ENCODE measurements around the gene CNTRL. TPM values are rescaled to one million over a fixed set of nuclear protein-coding genes. Genes with fewer than 3 reads are reported as not detected.

The CNTRL gene
- total RNA-seq, 1 experiment from 2014 or later = 11.2 TPM

GRCh38 chr9:121217609-121218292, 143.0 kb downstream of the CNTRL start:
- no peak overlapping the region for H3K27ac Mint-ChIP-seq (ENCODE audit: unreplicated experiment)
- BruUV-seq (replicated peaks) = no TSS peak
- DNase-seq = no peak

GRCh38 chr9:121218357-121219027, 143.7 kb downstream of the CNTRL start:
- TF ChIP-seq CTCF (IDR thresholded peaks at IDR 0.05; ENCODE audit: unreplicated experiment) = no peak
- Mint-ChIP-seq H3K4me1 (ENCODE audit: low read depth, unreplicated experiment) (peaks cover 12% of the 10 kb centered on the region), H3K9me3 (ENCODE audit: low read depth, unreplicated experiment) (no peaks in the 10 kb centered on the region), H3K27ac (ENCODE audit: unreplicated experiment) (no peak overlapping the region), H3K27me3 (ENCODE audit: unreplicated experiment) (no peaks in the 10 kb centered on the region), H3K36me3 (ENCODE audit: insufficient read depth, unreplicated experiment) (no peaks in the 10 kb centered on the region), H3K4me3 (ENCODE audit: low read depth, unreplicated experiment) (no peak overlapping the region)
- BruUV-seq (replicated peaks) = no TSS peak
- intact Hi-C loops (cut with micrococcal nuclease; ENCODE audit: unreplicated experiment) = no loop called here
- CTCF ChIA-PET = interaction anchor here (0.6 kb wide), 1 partner anchor 188 kb away, joined by 6 read pairs; no protein-coding TSS in a partner anchor
- DNase-seq = no peak

More at GRCh38 chr9:121217609-121218292, 143.0 kb downstream of the CNTRL start:
- CTCF ChIA-PET = no interaction called here
- no peaks in the 10 kb centered on the region for H3K27me3 Mint-ChIP-seq (ENCODE audit: unreplicated experiment)
- H3K9me3 Mint-ChIP-seq (ENCODE audit: low read depth, unreplicated experiment) = no peaks in the 10 kb centered on the region
- intact Hi-C loops (cut with micrococcal nuclease; ENCODE audit: unreplicated experiment) = no loop called here
- no peak for TF ChIP-seq CTCF (IDR thresholded peaks at IDR 0.05; ENCODE audit: unreplicated experiment)
- no peaks in the 10 kb centered on the region for H3K36me3 Mint-ChIP-seq (ENCODE audit: insufficient read depth, unreplicated experiment)
- peaks cover 6% of the 10 kb centered on the region for H3K4me1 Mint-ChIP-seq (ENCODE audit: low read depth, unreplicated experiment)
- H3K4me3 Mint-ChIP-seq (ENCODE audit: low read depth, unreplicated experiment) = no peak overlapping the region

GRCh38 chr9:121219530-121219929, 144.8 kb downstream of the CNTRL start:
- H3K4me3 Mint-ChIP-seq (ENCODE audit: low read depth, unreplicated experiment) = no peak overlapping the region
- H3K27ac Mint-ChIP-seq (ENCODE audit: unreplicated experiment) = no peak overlapping the region
- no peak for TF ChIP-seq CTCF (IDR thresholded peaks at IDR 0.05; ENCODE audit: unreplicated experiment)
- no peaks in the 10 kb centered on the region for H3K36me3 Mint-ChIP-seq (ENCODE audit: insufficient read depth, unreplicated experiment)
- CTCF ChIA-PET = interaction anchor here (0.7 kb wide), 1 partner anchor 183 kb away, joined by 3 read pairs; no protein-coding TSS in a partner anchor
- DNase-seq = no peak
- H3K4me1 Mint-ChIP-seq (ENCODE audit: low read depth, unreplicated experiment) = peaks cover 12% of the 10 kb centered on the region
- H3K9me3 Mint-ChIP-seq (ENCODE audit: low read depth, unreplicated experiment) = no peaks in the 10 kb centered on the region
- intact Hi-C loops (cut with micrococcal nuclease; ENCODE audit: unreplicated experiment) = no loop called here
- BruUV-seq (replicated peaks) = no TSS peak
- no peaks in the 10 kb centered on the region for H3K27me3 Mint-ChIP-seq (ENCODE audit: unreplicated experiment)

GRCh38 chr9:121220996-121221663, 146.4 kb downstream of the CNTRL start:
- no peak for TF ChIP-seq CTCF (IDR thresholded peaks at IDR 0.05; ENCODE audit: unreplicated experiment)
- H3K36me3 Mint-ChIP-seq (ENCODE audit: insufficient read depth, unreplicated experiment) = no peaks in the 10 kb centered on the region
- CTCF ChIA-PET = no interaction called here
- no peaks in the 10 kb centered on the region for H3K27me3 Mint-ChIP-seq (ENCODE audit: unreplicated experiment)
- no peak overlapping the region for H3K27ac Mint-ChIP-seq (ENCODE audit: unreplicated experiment)
- H3K9me3 Mint-ChIP-seq (ENCODE audit: low read depth, unreplicated experiment) = no peaks in the 10 kb centered on the region
- H3K4me3 Mint-ChIP-seq (ENCODE audit: low read depth, unreplicated experiment) = no peak overlapping the region
- intact Hi-C loops (cut with micrococcal nuclease; ENCODE audit: unreplicated experiment) = no loop called here
- H3K4me1 Mint-ChIP-seq (ENCODE audit: low read depth, unreplicated experiment) = peaks cover 15% of the 10 kb centered on the region
- no peak for DNase-seq
- BruUV-seq (replicated peaks) = no TSS peak

Measured in Calu3 (cell line).